CD4-positive, alpha-beta T cell treated with Interleukin-15 for 1 hour (primary cell): Measurements from ENCODE around the gene TBPL2.
"Not testable (repeated sequence)": the region's sequence is repeated elsewhere in the genome, so short reads cannot be mapped to it uniquely, and the experiment has no call there.

Experiments
- DNase-seq: peaks from one replicate; pipeline ENCODE4 v3.0.0-alpha.2; 2020

TBPL2 gene

GRCh38 chr14:55399852-55400251 is 40.6 kb downstream of the TBPL2 start:
- DNase-seq = no peak

GRCh38 chr14:55399183-55399582 is 41.2 kb downstream of the TBPL2 start:
- DNase-seq = no peak

GRCh38 chr14:55398679-55399078 is 41.7 kb downstream of the TBPL2 start:
- DNase-seq = no peak

- DNase-seq = no peak
Measured at GRCh38 chr14:55389330-55389729, 51.1 kb downstream of the TBPL2 start.

- no peak for DNase-seq
Measured at GRCh38 chr14:55388160-55388559, 52.3 kb downstream of the TBPL2 start.

GRCh38 chr14:55387121-55387520 is 53.3 kb downstream of the TBPL2 start:
- DNase-seq = no peak

GRCh38 chr14:55386037-55386808 is 54.2 kb downstream of the TBPL2 start:
- no peak for DNase-seq

- no peak for DNase-seq
Measured at GRCh38 chr14:55384536-55384935, 55.9 kb downstream of the TBPL2 start.

GRCh38 chr14:55383541-55384140 is 56.8 kb downstream of the TBPL2 start:
- DNase-seq = no peak

- not testable (repeated sequence) for DNase-seq
Measured at GRCh38 chr14:55383056-55383466, 57.4 kb downstream of the TBPL2 start.

- no peak for DNase-seq
Measured at GRCh38 chr14:55382483-55382882, 57.9 kb downstream of the TBPL2 start.

GRCh38 chr14:55381561-55381960 is 58.9 kb downstream of the TBPL2 start:
- DNase-seq = no peak

- no peak for DNase-seq
Measured at GRCh38 chr14:55381040-55381439, 59.4 kb downstream of the TBPL2 start.

GRCh38 chr14:55377236-55377635 is 63.2 kb downstream of the TBPL2 start:
- DNase-seq = no peak

GRCh38 chr14:55374771-55375170 is 65.6 kb downstream of the TBPL2 start:
- DNase-seq = no peak

- no peak for DNase-seq
Measured at GRCh38 chr14:55373784-55374705, 66.4 kb downstream of the TBPL2 start.

- DNase-seq = no peak
Measured at GRCh38 chr14:55372825-55373224, 67.6 kb downstream of the TBPL2 start.

- no peak for DNase-seq
Measured at GRCh38 chr14:55372423-55372822, 68.0 kb downstream of the TBPL2 start.

GRCh38 chr14:55370883-55371455 is 69.4 kb downstream of the TBPL2 start:
- DNase-seq = no peak

GRCh38 chr14:55366271-55366670 is 74.1 kb downstream of the TBPL2 start:
- no peak for DNase-seq
